Measurements from ENCODE around the gene BCAS4.

- TF ChIP-seq CTCF (tag by site-specific recombination; IDR thresholded peaks at IDR 0.05) (no peak), ZBTB48 (tag by site-specific recombination; IDR thresholded peaks at IDR 0.05) (no peak), ZFP3 (tag by site-specific recombination; IDR thresholded peaks at IDR 0.05; ENCODE audit: low read depth) (no peak), SCRT1 (tag by site-specific recombination; IDR thresholded peaks at IDR 0.05; ENCODE audit: borderline replicate concordance) (no peak), ZNF658 (tag by site-specific recombination; IDR thresholded peaks at IDR 0.05) (no peak)
Observed at GRCh38 chr20:50798650-50799049, 3.8 kb downstream of the BCAS4 start.
